GM12878 (cell line): ENCODE measurements around the gene ERC2. TPM values are rescaled to one million over a fixed set of nuclear protein-coding genes. Genes with fewer than 3 reads are reported as not detected.

Source experiments
- ATAC-seq: fragments of 200-7000 bp; cut with Tn5 transposase; 3 replicates; pipeline ENCODE4 v1.9.1; 2020; ENCODE audit warnings: mild to moderate bottlenecking, moderate library complexity
- BruUV-seq: library from RNA; stranded (reverse); fragments of 400-500 nt; replicated peaks from 2 replicates; lab custom pipeline; 2021; lab: Mats Ljungman, UMichigan
- CTCF ChIA-PET: fragments of 300-600 bp; sonication (Branson Sonifier 250); formaldehyde crosslinking; extraction: SDS; loops from one replicate; lab custom pipeline; 2021; ENCODE audit warnings: inconsistent platforms; lab: Yijun Ruan, JAX
- POLR2A ChIA-PET: fragments of 350-600 bp; formaldehyde crosslinking; extraction: SDS; loops from one replicate; lab custom pipeline; 2021; ENCODE audit warnings: inconsistent platforms; lab: Charles Lee
- RAD21 ChIA-PET: fragments of 300-600 bp; sonication (Branson Sonifier 250); formaldehyde crosslinking; loops from one replicate; lab custom pipeline; 2023; ENCODE audit warnings: antibody characterized with exemption; ENCODE audit not compliant: unreplicated experiment; lab: Charles Lee
- SMC1A ChIA-PET: fragments of 300-600 bp; sonication (Branson Sonifier 250); formaldehyde crosslinking; loops from one replicate; lab custom pipeline; 2023; ENCODE audit not compliant: unreplicated experiment, uncharacterized antibody; lab: Charles Lee
- DNase-seq: peaks from one replicate; pipeline ENCODE4 v3.0.0-alpha.2; 2011; ENCODE audit warnings: low read depth, low spot score
- FAIRE-seq: peaks from 3 replicates; lab custom pipeline; 2011; peaks lifted over from hg19 to GRCh38; lab: Jason Lieb, UNC
- H2AFZ ChIP-seq: 2 replicates; pipeline ENCODE4 v1.6.0; 2011; ENCODE audit warnings: low read depth, low read length, control low read depth; ENCODE audit not compliant: control insufficient read depth
- H3K27ac ChIP-seq: 2 replicates; pipeline ENCODE4 v1.5.1; 2011; ENCODE audit warnings: control low read depth; ENCODE audit not compliant: control insufficient read depth, insufficient read depth
- H3K27me3 ChIP-seq, 2 experiments: replicated peaks in 1 of 2; 2 replicates each; pipeline versions ENCODE4 v1.6.0 to v1.6.1; 2011; ENCODE audit warnings: low read length in 1 of 2; ENCODE audit not compliant: control insufficient read depth in 2 of 2, insufficient read depth in 2 of 2
- H3K36me3 ChIP-seq, 2 experiments: 2 replicates each; pipeline ENCODE4 v1.5.1; 2011; ENCODE audit warnings: low read length in 1 of 2; ENCODE audit not compliant: control insufficient read depth in 2 of 2, insufficient read depth in 2 of 2
- H3K4me1 ChIP-seq: 2 replicates; pipeline ENCODE4 v1.6.1; 2011; ENCODE audit warnings: mild to moderate bottlenecking, low read length, moderate library complexity, mixed read lengths; ENCODE audit not compliant: control insufficient read depth, insufficient read depth
- H3K4me2 ChIP-seq: 2 replicates; pipeline ENCODE4 v1.6.0; 2011; ENCODE audit warnings: control low read depth; ENCODE audit not compliant: control insufficient read depth, insufficient read depth
- H3K4me3 ChIP-seq: fragments of 200-600 bp; sonication (generic); 2 replicates; pipeline ENCODE4 v1.5.1; 2016
- H3K79me2 ChIP-seq: 2 replicates; pipeline ENCODE4 v1.6.0; 2011; ENCODE audit warnings: low read length; ENCODE audit not compliant: control insufficient read depth, insufficient read depth
- H3K9ac ChIP-seq: 2 replicates; pipeline ENCODE4 v1.8.0; 2011; ENCODE audit warnings: low read length, control low read depth, mixed read lengths; ENCODE audit not compliant: control insufficient read depth, insufficient read depth
- H3K9me3 ChIP-seq: replicated peaks from 3 replicates; pipeline ENCODE4 v1.5.1; 2011; ENCODE audit warnings: mild to moderate bottlenecking, low read length; ENCODE audit not compliant: control insufficient read depth, insufficient read depth
- H4K20me1 ChIP-seq: 2 replicates; pipeline ENCODE4 v1.6.0; 2011; ENCODE audit not compliant: control insufficient read depth, insufficient read depth
- JUNB ChIP-seq: IDR thresholded peaks from 2 replicates; pipeline ENCODE4 v1.6.1; 2016; ENCODE audit warnings: antibody characterized with exemption, mild to moderate bottlenecking
- KLF5 ChIP-seq: fragments of 450-650 bp; IDR thresholded peaks from 2 replicates; pipeline ENCODE4 v1.6.1; 2014; ENCODE audit warnings: mild to moderate bottlenecking; ENCODE audit not compliant: partially characterized antibody
- MEF2B ChIP-seq: fragments of 450-650 bp; IDR thresholded peaks from 2 replicates; pipeline ENCODE4 v1.6.1; 2018; ENCODE audit warnings: mild to moderate bottlenecking, moderate library complexity; ENCODE audit not compliant: partially characterized antibody, poor library complexity, severe bottlenecking
- MYC ChIP-seq: IDR thresholded peaks from 2 replicates; pipeline ENCODE4 v1.6.1; 2011; ENCODE audit warnings: mild to moderate bottlenecking, low read length, moderate library complexity, inconsistent platforms; ENCODE audit not compliant: insufficient read depth, insufficient replicate concordance, insufficient read length, severe bottlenecking
- PAX5 ChIP-seq: IDR thresholded peaks from 2 replicates; pipeline ENCODE4 v1.6.1; 2011; ENCODE audit warnings: low read depth, low read length, borderline replicate concordance
- PAX8 ChIP-seq: fragments of 450-650 bp; IDR thresholded peaks from 2 replicates; pipeline ENCODE4 v1.6.1; 2017; ENCODE audit warnings: mild to moderate bottlenecking, moderate library complexity
- RUNX3 ChIP-seq: IDR thresholded peaks from 2 replicates; pipeline ENCODE4 v1.6.1; 2012; ENCODE audit warnings: low read length, inconsistent platforms
- SIX5 ChIP-seq: IDR thresholded peaks from 2 replicates; pipeline ENCODE4 v1.6.1; 2011; ENCODE audit warnings: mild to moderate bottlenecking, low read depth, low read length, moderate library complexity; ENCODE audit not compliant: severe bottlenecking
- SRF ChIP-seq, 2 experiments: IDR thresholded peaks; 2 replicates each; pipeline ENCODE4 v1.6.1; 2011; ENCODE audit warnings: low read depth in 2 of 2, low read length in 2 of 2, mild to moderate bottlenecking in 1 of 2, moderate library complexity in 1 of 2
- STAT1 ChIP-seq: fragments of 450-650 bp; conservative IDR thresholded peaks from 2 replicates; pipeline ENCODE4 v1.6.1; 2014; ENCODE audit warnings: antibody characterized with exemption, mild to moderate bottlenecking
- ZZZ3 ChIP-seq: IDR thresholded peaks from 2 replicates; pipeline ENCODE4 v1.6.1; 2011; ENCODE audit warnings: low read depth; ENCODE audit not compliant: control insufficient read depth, insufficient read length
- WGBS: methylation state at CpG from one replicate; pipeline ENCODE4 v1.1.6; 2016; ENCODE audit warnings: low lambda C conversion rate; ENCODE audit not compliant: insufficient replicate concordance, insufficient coverage; ENCODE audit errors: missing lambda C conversion rate; 5-methylcytosine and 5-hydroxymethylcytosine counted together
- in situ Hi-C: fragments of 300-500 bp; cut with MboI; formaldehyde crosslinking; loops from 9 replicates; pipeline ENCODE4 v1.14.3; 2018; ENCODE audit warnings: mixed read lengths
- intact Hi-C: fragments of 100-400 bp; cut with micrococcal nuclease; formaldehyde crosslinking; loops from one replicate; pipeline ENCODE4 v1.14.2; 2022; ENCODE audit not compliant: unreplicated experiment
- polyA plus RNA-seq, 11 experiments: library from polyadenylated mRNA; depleted of rRNA in 4 of 11; unstranded in 6 of 11; stranded (reverse) in 5 of 11; fragments of >200 nt; fragmentation: Nextera tagmentation in 4 of 11; fragmentation: Illumina TruSeq in 1 of 11; extraction: Ambion mirVana in 4 of 11; extraction: Trizol in 1 of 11; gene quantifications; 1 replicate in 1 of 11; 2 replicates in 10 of 11; pipeline versions ENCODE4 v1.2.1 to v1.2.3, GENCODE V29; 2011 to 2016; ENCODE audit warnings: inconsistent platforms in 2 of 11, missing spikeins in 2 of 11, low read depth in 1 of 11
- total RNA-seq, 4 experiments: library from RNA; depleted of rRNA in 3 of 4; stranded (reverse); fragments of >200 nt in 3 of 4; fragmentation: Illumina TruSeq in 1 of 4; extraction: Trizol in 1 of 4; gene quantifications; 2 replicates each; pipeline versions ENCODE4 v1.2.1 to v1.2.3, GENCODE V29; 2013 to 2021
- TF ChIP-seq, protein P1 (sequence below): IDR thresholded peaks from 2 replicates; pipeline ENCODE4 v1.6.1; 2011; ENCODE audit warnings: mild to moderate bottlenecking, low read depth, low read length, moderate library complexity; ENCODE audit not compliant: insufficient replicate concordance
- TF ChIP-seq, protein P2 (sequence below): fragments of 450-650 bp; formaldehyde crosslinking; IDR thresholded peaks from 2 replicates; pipeline ENCODE4 v1.4.0; 2022; ENCODE audit warnings: mild to moderate bottlenecking, moderate library complexity

Gene ERC2
- total and polyA plus RNA-seq, 10 of the 15 experiments (the other 5 are each of a cell fraction or from before 2014, with no cell fraction given) = 0.06 to 1.4 (median 0.12) TPM; not detected in 3

GRCh38 chr3:55765906-55766701 is 702.2 kb downstream of the ERC2 start:
- Histone ChIP-seq H3K79me2 (no peaks in the 10 kb centered on the region), H3K36me3 (no peaks in the 10 kb centered on the region), H3K9me3 (no peaks in the 10 kb centered on the region), H2AFZ (no peak overlapping the region), H3K4me2 (no peak overlapping the region), H3K9ac (no peak overlapping the region), H3K27ac (no peak overlapping the region), H4K20me1 (no peaks in the 10 kb centered on the region), H3K4me1 (no peaks in the 10 kb centered on the region), H3K4me3 (no peak overlapping the region), H3K27me3 (no peaks in the 10 kb centered on the region)
- no TSS peak for BruUV-seq
- in situ Hi-C loops = no loop called here
- intact Hi-C loops = no loop called here
- TF ChIP-seq MYC (no peak), SIX5 (no peak), PAX8 (no peak), KLF5 (no peak), ZZZ3 (no peak)
- DNase-seq (no peak), ATAC-seq (no peak), FAIRE-seq (no peak)
- CTCF ChIA-PET = no interaction called here
- SMC1A ChIA-PET = no interaction called here
- POLR2A ChIA-PET = no interaction called here
- WGBS = 48% methylated on average over 7 of the region's 7 CpGs
- RAD21 ChIA-PET = interaction anchor here (0.6 kb wide), 1 partner anchor 125 kb away, joined by 3 read pairs; no protein-coding TSS in a partner anchor

- DNase-seq = no peak
- H3K4me1 ChIP-seq = no peaks in the 10 kb centered on the region
- ChIA-PET RAD21 (no interaction called here), SMC1A (no interaction called here), POLR2A (no interaction called here), CTCF (no interaction called here)
- intact Hi-C loops = no loop called here
- no peak for FAIRE-seq
- no peaks in the 10 kb centered on the region for H3K36me3 ChIP-seq
- H3K79me2 ChIP-seq = no peaks in the 10 kb centered on the region
- H3K4me3 ChIP-seq = no peak overlapping the region
- H2AFZ ChIP-seq = no peak overlapping the region
- no peak overlapping the region for H3K27ac ChIP-seq
- no peak overlapping the region for H3K9ac ChIP-seq
- no peaks in the 10 kb centered on the region for H4K20me1 ChIP-seq
- WGBS = 15% methylated on average over 7 of the region's 7 CpGs
- ATAC-seq = no peak
- no peaks in the 10 kb centered on the region for H3K27me3 ChIP-seq
- no peak overlapping the region for H3K4me2 ChIP-seq
- in situ Hi-C loops = no loop called here
- BruUV-seq = no TSS peak
- no peaks in the 10 kb centered on the region for H3K9me3 ChIP-seq
- no peak for TF ChIP-seq PAX5
- no peak for TF ChIP-seq RUNX3
- no peak for TF ChIP-seq STAT1
- TF ChIP-seq JUNB = no peak
- TF ChIP-seq, protein P1, sequence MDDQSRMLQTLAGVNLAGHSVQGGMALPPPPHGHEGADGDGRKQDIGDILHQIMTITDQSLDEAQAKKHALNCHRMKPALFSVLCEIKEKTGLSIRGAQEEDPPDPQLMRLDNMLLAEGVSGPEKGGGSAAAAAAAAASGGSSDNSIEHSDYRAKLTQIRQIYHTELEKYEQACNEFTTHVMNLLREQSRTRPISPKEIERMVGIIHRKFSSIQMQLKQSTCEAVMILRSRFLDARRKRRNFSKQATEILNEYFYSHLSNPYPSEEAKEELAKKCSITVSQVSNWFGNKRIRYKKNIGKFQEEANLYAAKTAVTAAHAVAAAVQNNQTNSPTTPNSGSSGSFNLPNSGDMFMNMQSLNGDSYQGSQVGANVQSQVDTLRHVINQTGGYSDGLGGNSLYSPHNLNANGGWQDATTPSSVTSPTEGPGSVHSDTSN = no peak
- TF ChIP-seq SRF (IDR thresholded peaks at IDR 0.05; ENCODE audit: low read depth in 2 of 2, low read length in 2 of 2) = no peak
- TF ChIP-seq, protein P2, sequence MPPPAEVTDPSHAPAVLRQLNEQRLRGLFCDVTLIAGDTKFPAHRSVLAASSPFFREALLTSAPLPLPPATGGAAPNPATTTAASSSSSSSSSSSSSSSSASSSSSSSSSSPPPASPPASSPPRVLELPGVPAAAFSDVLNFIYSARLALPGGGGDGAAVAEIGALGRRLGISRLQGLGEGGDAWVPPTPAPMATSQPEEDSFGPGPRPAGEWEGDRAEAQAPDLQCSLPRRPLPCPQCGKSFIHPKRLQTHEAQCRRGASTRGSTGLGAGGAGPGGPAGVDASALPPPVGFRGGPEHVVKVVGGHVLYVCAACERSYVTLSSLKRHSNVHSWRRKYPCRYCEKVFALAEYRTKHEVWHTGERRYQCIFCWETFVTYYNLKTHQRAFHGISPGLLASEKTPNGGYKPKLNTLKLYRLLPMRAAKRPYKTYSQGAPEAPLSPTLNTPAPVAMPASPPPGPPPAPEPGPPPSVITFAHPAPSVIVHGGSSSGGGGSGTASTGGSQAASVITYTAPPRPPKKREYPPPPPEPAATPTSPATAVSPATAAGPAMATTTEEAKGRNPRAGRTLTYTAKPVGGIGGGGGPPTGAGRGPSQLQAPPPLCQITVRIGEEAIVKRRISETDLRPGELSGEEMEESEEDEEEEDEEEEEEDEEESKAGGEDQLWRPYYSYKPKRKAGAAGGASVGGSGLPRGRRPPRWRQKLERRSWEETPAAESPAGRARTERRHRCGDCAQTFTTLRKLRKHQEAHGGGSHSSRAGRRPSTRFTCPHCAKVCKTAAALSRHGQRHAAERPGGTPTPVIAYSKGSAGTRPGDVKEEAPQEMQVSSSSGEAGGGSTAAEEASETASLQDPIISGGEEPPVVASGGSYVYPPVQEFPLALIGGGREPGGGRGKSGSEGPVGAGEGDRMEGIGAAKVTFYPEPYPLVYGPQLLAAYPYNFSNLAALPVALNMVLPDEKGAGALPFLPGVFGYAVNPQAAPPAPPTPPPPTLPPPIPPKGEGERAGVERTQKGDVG (CRISPR knock-in tag) = no peak
- TF ChIP-seq MEF2B = no peak
These were observed 702.9 kb downstream of the ERC2 start for GRCh38 chr3:55765398-55765797.
